Fibroblast of lung (primary cell): ENCODE data around the gene CCL5.

Experiments used
- EZH2 ChIP-seq: IDR thresholded peaks from 2 replicates; pipeline ENCODE4 v1.5.1; 2012; ENCODE audit warnings: low read length, control low read depth, mild to moderate bottlenecking; ENCODE audit errors: missing control alignments
- TF ChIP-seq, protein P1 (sequence below), 2 donors: IDR thresholded peaks in 1 of 2; conservative IDR thresholded peaks in 1 of 2; 1 replicate in 1 of 2; 2 replicates in 1 of 2; pipeline ENCODE4 v1.5.1; 2011 to 2012; ENCODE audit warnings: low read length in 2 of 2, control low read depth in 1 of 2, inconsistent platforms in 1 of 2, low read depth in 1 of 2, mild to moderate bottlenecking in 1 of 2

DNA sequence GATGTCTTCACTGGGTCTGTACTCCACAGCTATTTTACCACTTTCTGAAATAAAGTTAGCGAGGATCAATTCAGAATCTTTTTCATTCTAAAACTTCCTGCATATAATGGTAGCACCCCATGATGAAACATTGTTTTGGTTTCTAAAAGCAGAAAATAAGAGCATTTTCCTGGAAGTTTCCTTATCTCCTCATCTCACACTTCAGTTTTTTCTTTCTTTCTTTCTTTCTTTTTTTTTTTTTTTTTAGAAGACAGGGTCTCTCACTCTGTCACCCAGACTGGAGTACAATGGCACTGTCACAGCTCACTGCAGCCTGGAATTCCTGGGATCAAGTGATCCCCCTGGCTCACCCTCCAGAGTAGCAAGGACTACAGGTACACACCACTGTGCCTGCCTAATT is 40.1 kb upstream of the CCL5 start:
- TF ChIP-seq, protein P1, sequence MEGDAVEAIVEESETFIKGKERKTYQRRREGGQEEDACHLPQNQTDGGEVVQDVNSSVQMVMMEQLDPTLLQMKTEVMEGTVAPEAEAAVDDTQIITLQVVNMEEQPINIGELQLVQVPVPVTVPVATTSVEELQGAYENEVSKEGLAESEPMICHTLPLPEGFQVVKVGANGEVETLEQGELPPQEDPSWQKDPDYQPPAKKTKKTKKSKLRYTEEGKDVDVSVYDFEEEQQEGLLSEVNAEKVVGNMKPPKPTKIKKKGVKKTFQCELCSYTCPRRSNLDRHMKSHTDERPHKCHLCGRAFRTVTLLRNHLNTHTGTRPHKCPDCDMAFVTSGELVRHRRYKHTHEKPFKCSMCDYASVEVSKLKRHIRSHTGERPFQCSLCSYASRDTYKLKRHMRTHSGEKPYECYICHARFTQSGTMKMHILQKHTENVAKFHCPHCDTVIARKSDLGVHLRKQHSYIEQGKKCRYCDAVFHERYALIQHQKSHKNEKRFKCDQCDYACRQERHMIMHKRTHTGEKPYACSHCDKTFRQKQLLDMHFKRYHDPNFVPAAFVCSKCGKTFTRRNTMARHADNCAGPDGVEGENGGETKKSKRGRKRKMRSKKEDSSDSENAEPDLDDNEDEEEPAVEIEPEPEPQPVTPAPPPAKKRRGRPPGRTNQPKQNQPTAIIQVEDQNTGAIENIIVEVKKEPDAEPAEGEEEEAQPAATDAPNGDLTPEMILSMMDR (conservative IDR thresholded peaks at IDR 0.05 in 1 of 2, IDR thresholded peaks at IDR 0.05 in 1 of 2; ENCODE audit: low read depth in 1 of 2, low read length in 2 of 2), result no peak
- no peak for TF ChIP-seq EZH2
